BE2C (cell line): ENCODE measurements around the gene LGALS3BP. TPM values are rescaled to one million over a fixed set of nuclear protein-coding genes. Genes with fewer than 3 reads are reported as not detected.

Source experiments
- DNase-seq: peaks from one replicate; pipeline ENCODE4 v3.0.0-alpha.2; 2020
- H3K27me3 ChIP-seq: fragments of 250-450 bp; sonication (Bioruptor Pico); 2 replicates; pipeline ENCODE4 v1.5.1; 2020; ENCODE audit warnings: mild to moderate bottlenecking
- H3K36me3 ChIP-seq: fragments of 250-450 bp; sonication (Bioruptor Pico); 2 replicates; pipeline ENCODE4 v1.5.1; 2020; ENCODE audit warnings: mild to moderate bottlenecking
- H3K4me1 ChIP-seq: fragments of 250-450 bp; sonication (Bioruptor Pico); 2 replicates; pipeline ENCODE4 v1.5.1; 2020
- H3K4me3 ChIP-seq: 2 replicates; pipeline ENCODE4 v1.5.1; 2011; ENCODE audit warnings: low read depth, low read length
- H3K9me3 ChIP-seq: fragments of 250-450 bp; sonication (Bioruptor Pico); 2 replicates; pipeline ENCODE4 v1.5.1; 2020
- polyA plus RNA-seq: library from polyadenylated mRNA; unstranded; fragments of >200 nt; gene quantifications from one replicate; pipeline ENCODE4 v1.2.1, GENCODE V29; 2012; ENCODE audit warnings: low read depth, missing spikeins; ENCODE audit not compliant: insufficient read length, insufficient read depth
- TF ChIP-seq, protein P1 (sequence below): IDR thresholded peaks from 2 replicates; pipeline ENCODE4 v1.5.1; 2012; ENCODE audit warnings: mild to moderate bottlenecking, low read depth, low read length

LGALS3BP gene, protein sequence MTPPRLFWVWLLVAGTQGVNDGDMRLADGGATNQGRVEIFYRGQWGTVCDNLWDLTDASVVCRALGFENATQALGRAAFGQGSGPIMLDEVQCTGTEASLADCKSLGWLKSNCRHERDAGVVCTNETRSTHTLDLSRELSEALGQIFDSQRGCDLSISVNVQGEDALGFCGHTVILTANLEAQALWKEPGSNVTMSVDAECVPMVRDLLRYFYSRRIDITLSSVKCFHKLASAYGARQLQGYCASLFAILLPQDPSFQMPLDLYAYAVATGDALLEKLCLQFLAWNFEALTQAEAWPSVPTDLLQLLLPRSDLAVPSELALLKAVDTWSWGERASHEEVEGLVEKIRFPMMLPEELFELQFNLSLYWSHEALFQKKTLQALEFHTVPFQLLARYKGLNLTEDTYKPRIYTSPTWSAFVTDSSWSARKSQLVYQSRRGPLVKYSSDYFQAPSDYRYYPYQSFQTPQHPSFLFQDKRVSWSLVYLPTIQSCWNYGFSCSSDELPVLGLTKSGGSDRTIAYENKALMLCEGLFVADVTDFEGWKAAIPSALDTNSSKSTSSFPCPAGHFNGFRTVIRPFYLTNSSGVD
- 544 TPM for polyA plus RNA-seq

DNA sequence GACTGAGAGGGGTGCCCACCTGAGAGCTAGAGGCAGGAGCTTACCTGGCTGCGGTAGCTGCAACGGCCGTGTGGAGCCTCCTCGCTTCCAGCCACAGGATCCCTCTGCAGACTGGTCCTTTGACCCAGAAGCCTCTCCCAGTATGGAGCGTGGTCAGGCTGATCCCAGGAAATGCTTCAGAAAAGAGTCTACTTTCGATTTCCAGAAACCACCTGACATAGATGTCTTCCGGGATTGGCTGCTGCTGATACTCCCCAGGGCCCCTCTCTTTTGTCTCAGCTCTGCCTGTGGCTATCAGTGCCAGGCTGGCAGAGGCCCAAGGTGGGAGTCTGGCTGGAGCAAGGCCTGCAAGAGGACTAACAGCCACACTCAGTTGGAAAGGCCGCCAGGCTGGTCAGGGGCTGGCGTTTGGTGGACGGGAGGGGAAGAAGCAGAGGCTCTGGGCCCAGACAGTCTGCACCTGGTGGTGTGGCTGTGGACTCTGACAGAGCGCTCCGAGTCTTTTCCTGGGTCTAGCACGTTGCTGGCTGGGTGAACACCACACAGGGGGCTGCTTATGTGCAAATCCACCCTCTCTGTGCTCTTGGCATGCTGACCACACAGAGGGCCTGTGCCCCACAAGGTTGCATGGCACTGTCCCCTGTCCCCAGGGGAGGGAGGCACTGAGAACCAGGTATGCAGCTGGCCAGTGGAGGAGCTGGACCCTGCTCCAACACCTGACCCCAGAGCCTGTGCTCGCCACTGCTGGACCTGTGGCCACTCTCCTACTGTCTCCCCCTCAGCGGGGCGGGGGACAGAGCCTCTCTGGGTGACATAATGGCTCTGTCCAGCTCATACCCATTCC lies at the start of gene LGALS3BP:
Gene LGALS3BP, minus strand, starts transcription at position 144 of the 844 bp plus-strand sequence. CDS start 2,732 bp downstream, outside the sequence.
- DNase-seq: peak; percentile 99
- Histone ChIP-seq H3K9me3 (no peaks in the 10 kb centered on the region), H3K36me3 (peaks cover 23% of the 10 kb centered on the region), H3K4me1 (peaks cover 27% of the 10 kb centered on the region), H3K4me3 (peak within 1 kb of the TSS; percentile 76), H3K27me3 (no peaks in the 10 kb centered on the region)
- TF ChIP-seq, protein P1, sequence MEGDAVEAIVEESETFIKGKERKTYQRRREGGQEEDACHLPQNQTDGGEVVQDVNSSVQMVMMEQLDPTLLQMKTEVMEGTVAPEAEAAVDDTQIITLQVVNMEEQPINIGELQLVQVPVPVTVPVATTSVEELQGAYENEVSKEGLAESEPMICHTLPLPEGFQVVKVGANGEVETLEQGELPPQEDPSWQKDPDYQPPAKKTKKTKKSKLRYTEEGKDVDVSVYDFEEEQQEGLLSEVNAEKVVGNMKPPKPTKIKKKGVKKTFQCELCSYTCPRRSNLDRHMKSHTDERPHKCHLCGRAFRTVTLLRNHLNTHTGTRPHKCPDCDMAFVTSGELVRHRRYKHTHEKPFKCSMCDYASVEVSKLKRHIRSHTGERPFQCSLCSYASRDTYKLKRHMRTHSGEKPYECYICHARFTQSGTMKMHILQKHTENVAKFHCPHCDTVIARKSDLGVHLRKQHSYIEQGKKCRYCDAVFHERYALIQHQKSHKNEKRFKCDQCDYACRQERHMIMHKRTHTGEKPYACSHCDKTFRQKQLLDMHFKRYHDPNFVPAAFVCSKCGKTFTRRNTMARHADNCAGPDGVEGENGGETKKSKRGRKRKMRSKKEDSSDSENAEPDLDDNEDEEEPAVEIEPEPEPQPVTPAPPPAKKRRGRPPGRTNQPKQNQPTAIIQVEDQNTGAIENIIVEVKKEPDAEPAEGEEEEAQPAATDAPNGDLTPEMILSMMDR: no peak

DNA sequence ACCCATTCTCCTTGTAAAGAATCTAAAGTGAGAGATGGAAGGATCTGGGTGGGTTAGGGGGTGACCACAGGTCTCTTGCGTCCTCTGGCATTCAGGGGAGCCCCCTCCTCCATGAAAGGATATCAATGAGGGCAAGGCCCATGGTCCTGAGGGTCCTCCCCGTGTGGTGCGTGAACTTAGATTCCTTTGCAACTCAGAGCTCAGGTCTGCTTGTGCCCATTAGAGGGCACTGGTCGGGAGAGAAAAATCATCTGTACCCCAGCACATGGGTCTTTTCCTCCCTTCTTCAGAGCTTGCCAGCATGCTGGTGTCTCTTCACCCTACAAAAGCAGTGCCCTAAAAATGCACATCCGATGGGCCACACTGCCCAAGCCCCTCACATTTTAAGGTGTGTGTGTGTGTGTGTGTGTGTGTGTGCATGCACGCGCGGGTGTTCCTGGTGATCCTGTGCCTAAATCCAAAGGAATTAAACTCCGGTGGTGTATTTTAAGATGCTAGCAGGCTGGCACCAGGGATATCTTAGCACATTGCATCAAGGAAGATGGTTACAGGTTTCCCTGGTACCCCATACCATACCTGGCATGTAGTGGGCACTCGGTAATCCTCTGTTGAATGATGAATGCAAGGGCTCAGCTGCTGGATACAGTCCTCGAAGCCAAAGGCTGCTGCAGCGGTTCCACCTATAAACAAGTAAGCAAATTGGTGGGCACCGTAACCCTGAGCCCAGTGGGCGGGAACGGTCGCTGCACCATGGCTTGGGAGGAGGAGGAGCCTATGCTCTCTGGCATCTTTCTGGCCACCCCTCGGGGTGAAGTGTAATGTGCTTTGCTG lies 49.0 kb upstream of the LGALS3BP start:
- TF ChIP-seq, protein P1: peak; percentile 36
- Histone ChIP-seq H3K36me3 (no peaks in the 10 kb centered on the region), H3K27me3 (peaks cover 17% of the 10 kb centered on the region), H3K9me3 (no peaks in the 10 kb centered on the region), H3K4me3 (no peak overlapping the region), H3K4me1 (peaks cover 20% of the 10 kb centered on the region)
- DNase-seq: no peak

DNA sequence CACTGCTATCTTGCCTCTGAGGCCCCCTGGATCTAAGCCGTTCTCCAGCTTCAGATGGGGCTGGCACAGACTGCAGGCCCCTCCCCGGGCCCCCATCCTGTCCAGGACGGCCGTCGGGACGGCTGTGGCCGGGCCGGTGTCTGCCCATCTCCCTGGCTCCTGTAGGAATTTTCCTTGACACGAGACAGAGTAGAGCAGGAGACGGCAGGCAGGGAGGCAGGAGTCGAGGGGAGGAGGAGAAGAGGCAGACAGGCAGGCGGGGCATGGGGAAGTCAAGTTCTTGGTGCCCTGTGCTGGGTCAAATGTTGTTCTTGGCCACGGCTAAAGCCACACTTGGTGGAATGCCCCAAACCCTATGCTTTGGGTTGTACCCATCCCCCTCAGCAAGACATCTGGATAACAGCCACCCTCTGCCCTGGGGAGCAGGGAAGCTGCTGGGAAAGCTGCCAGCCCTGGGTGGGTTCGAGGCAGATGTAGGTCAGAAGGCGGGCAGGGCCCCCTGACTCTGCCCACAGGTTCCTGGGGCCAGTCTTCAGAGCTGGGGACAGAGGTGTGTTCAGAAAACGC lies 48.3 kb upstream of the LGALS3BP start:
- H3K36me3 ChIP-seq: no peaks in the 10 kb centered on the region
- H3K27me3 ChIP-seq: peaks cover 18% of the 10 kb centered on the region
- no peaks in the 10 kb centered on the region for H3K9me3 ChIP-seq
- TF ChIP-seq, protein P1: no peak
- H3K4me3 ChIP-seq: peak overlapping the region; percentile 39
- DNase-seq: peak; percentile 56
- H3K4me1 ChIP-seq: peaks cover 20% of the 10 kb centered on the region

DNA sequence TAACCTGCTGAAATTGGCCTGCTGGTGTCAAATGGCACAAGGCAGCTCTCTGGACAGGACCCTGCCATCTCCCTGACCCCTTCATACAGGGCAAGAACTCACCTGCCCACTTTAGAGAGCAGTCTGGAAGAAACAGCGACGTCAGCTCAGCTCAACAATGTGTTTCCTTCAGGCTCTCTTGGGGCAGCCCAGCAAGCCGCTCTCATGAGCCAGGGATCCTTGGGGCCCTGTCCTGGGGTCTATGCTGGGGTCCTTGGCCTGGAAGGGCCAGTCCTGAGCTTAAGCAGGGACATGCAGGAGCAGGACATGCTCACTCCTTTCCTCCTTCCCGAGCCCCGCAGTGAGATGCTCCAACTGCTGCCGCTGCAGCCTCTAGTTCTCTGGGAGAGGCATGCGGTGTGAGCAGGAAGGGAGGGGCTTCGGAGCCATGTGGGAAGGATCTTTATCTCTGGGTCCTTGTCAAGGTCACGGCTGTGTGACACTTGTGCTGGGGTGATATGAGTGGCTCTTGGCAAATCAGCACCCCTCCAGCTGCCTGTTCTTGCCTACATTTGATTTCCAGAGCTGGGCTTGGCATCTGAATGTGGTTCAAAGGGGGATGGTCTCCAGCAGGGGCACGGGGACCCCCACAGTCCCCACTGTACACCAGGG lies 47.7 kb upstream of the LGALS3BP start:
- H3K36me3 ChIP-seq: no peaks in the 10 kb centered on the region
- TF ChIP-seq, protein P1: no peak
- H3K4me1 ChIP-seq: peaks cover 20% of the 10 kb centered on the region
- peaks cover 18% of the 10 kb centered on the region for H3K27me3 ChIP-seq
- no peaks in the 10 kb centered on the region for H3K9me3 ChIP-seq
- peak; percentile 53 for DNase-seq
- H3K4me3 ChIP-seq: peak overlapping the region; percentile 39
